GM21367 (cell line): ENCODE measurements around the gene NXN.
"Not testable (repeated sequence)": the region's sequence is repeated elsewhere in the genome, so short reads cannot be mapped to it uniquely, and the experiment has no call there.

Experiments
- ATAC-seq: cut with Tn5 transposase; IDR thresholded peaks from one replicate; pipeline ENCODE4 v1.9.1; 2021; ENCODE audit not compliant: unreplicated experiment

Gene NXN

DNA sequence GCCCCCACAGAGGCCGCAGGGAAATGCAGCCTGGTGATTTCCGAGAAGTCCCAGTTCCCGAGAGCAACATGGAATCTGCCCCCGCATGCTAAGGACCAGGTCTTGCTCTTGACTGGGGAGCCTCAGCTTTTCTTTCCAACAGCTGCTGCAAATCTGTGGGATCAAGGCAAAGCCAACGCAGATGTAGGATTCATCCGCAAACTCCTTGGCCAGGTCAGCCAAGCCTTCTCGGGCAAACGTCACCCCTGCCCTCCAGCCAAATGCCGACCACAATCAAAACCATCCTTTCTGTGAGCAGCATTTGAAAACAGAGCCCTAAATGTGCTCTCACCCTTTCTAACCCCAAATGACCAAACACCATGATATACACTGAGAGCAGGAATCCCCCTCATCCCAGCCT is 143.4 kb downstream of the NXN start:
- ATAC-seq: no peak

DNA sequence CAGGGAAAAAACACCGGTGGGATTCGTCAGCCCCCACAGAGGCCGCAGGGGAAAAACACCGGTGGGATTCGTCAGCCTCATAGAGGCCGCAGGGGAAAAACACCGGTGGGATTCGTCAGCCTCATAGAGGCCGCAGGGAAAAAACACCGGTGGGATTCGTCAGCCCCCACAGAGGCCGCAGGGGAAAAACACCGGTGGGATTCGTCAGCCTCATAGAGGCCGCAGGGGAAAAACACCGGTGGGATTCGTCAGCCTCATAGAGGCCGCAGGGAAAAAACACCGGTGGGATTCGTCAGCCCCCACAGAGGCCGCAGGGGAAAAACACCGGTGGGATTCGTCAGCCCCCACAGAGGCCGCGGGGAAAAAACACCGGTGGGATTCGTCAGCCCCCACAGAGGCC is 143.9 kb downstream of the NXN start:
- not testable (repeated sequence) for ATAC-seq

DNA sequence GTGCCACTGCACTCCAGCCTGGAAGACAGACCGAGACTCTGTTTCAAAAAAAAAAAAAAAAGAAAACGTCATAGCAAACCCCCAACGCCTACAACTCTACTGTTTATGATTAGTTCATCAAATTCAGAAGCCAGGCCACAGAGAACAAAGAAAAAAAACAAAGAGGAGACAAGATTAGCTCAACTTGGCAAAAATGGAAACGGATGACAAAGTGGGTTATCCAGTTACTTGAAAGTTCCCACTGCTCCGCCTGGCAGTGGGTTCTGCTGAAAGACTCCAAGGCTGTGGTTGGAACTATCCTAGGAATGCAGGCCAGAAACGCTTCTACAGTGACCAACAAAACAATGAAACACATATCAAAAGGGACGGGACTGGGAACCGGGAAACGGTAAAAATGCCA is 144.3 kb downstream of the NXN start:
- no peak for ATAC-seq

DNA sequence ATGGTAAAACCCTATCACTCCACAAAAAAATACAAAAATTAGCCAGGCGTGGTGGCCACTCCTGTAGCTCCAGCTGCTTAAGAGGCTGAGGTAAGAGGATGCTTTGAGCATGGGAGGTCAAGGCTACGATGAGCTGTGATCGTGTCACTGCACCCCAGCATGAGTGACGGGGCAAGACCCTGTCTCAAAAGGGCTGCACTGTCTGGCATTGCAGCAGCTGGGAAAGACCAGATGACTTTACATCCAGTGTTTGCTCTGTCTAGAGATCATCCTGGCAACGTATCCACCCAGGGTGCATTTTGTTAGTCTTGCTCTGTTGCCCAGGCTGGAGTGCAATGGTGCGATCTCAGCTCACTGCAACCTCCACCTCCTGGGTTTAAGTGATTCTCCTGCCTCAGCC is 145.4 kb downstream of the NXN start:
- no peak for ATAC-seq

DNA sequence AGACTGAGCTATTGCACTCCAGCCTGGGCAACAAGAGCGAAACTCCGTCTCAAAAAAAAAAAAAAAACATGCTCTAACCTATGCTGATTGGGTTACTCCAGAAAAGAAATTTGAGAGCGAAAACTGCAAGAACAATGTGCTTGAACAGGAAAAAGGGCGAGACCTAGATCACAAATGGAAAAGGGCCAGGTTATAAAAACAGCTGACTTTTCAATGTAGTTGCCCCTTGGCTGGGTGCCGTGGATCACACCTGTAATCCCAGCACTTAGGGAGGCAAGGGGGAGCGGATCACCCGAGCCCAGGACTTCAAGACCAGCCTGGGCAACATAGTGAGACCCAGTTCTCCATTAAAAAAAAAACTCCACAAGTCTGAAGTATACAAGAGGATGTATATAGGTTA is 148.6 kb downstream of the NXN start:
- no peak for ATAC-seq

DNA sequence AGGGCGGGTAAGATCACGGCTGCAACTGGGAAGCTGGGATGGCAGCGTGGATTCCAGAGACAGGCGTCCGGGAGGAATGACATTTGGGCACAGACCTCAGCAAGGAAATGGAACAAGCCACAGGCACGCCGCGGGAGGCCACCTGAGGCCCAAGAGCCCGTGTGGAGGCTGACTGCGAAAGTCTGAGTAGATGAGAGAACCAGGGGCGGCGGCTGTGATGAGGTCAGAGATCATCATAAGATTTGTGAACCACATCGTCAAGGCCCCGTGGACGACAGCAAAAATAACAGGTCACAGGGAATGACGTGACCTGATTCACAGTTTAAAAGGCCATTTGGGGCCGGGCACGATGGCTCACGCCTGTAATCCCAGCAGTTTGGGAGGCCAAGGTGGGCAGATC is 149.2 kb downstream of the NXN start:
- no peak for ATAC-seq

DNA sequence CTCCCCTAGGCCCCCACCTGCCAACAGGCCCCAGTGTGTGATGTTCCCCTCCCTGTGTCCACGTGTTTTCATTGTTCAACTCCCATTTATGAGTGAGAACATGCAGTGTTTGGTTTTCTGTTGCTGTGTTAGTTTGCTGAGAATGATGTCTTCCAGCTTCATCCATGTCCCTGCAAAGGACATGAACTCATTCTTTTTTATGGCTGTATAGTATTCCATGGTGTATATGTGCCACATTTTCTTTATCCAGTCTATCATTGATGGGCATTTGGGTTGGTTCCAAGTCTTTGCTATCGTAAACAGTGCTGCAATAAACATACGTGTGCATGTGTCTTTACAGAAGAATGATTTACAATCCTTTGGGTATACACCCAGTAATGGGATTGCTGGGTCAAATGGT is 150.0 kb downstream of the NXN start:
- ATAC-seq: not testable (repeated sequence)

DNA sequence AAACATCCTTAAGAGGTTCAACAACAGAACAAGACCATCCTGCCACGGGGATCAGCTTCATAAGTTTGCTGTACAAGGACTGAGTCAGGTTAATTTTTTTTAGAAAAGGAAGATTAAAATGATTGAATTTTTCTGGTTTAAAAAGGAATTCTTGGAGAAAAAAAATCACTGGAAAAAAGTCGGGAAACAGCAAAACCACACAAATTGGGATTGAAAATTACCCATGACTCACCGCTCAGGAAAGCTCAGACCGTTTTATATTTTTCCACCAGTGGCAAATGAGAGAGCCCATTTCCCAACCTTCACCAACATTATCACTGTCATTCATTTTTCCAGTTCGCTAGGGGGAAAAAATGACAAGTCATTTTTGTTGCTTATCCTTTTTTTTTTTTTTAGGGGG is 150.8 kb downstream of the NXN start:
- no peak for ATAC-seq

DNA sequence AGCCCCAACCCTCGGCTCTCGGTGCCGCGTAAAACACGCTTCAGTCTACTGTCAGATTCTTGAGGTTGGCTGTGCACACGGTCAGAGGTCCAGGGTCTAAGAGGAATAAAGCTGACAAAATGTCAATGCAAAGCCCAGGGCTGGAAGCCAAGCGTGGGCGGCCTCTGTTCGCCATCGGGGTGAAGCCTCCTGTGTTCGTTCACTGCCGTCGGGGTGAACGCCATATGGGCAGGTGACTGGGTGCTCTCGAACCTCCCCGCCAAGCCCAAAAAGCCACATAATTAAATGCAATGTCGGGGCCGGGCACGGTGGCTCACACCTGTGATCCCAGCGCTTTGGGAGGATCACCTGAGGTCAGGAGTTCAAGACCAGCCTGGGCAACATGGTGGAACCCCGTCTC is 152.8 kb downstream of the NXN start:
- no peak for ATAC-seq

DNA sequence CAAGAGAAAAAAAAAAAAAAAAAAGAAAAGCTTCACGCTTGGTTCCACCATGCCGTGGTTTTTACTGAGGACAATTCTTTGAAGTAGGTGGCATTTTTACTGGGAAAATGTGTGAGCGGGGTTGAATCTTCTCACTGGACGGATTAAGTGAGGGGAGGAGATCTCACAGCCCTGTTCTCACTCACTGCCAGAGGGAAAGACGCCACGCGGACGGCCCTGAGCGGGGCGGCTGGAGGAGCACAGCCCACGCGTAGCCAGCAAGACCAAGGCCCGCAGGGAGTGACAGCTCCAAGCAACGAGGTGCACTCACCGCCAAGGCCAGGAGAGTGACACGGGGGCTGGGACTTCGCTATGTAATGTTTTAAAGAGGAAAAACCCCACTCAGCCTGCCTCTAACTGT is 154.4 kb downstream of the NXN start:
- ATAC-seq: no peak

DNA sequence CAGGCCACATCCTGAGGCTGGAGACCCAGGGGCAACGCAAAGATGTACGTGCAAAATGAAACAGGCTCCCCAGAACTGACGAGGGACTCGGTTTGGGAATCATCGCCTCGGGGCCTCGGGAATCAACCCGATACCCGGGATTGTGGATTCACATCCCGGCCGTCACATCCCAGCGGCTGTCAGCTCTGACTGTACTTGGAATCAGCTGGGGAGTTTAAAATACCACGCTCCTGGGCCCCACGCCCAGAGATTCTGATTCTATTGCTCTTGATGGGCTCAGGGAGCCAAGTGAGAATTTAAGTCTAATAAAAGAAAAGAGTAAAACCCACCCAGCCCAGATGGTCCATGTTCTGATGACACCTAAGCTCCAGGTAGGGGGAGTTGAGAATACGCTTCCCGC is 155.2 kb downstream of the NXN start:
- ATAC-seq: no peak

DNA sequence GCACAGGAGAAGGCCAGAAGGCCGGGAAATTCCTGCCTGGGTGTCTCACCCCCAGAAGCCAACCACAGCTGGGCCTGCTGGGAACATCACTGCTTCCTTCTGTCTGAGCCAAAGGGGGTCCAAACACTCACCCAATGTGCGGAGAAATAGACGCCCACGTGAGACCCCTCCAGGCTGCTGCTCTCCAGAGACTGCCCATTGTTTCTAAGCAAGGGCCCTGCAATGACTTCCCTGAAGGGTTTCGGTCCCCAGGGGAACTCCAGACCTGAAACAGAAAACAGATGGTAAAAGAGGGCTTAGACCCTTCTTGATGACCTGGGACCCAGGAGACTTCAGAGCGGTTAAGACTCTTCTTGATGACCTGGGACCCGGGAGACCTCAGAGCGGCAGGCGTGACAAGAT is 156.1 kb downstream of the NXN start:
- no peak for ATAC-seq

DNA sequence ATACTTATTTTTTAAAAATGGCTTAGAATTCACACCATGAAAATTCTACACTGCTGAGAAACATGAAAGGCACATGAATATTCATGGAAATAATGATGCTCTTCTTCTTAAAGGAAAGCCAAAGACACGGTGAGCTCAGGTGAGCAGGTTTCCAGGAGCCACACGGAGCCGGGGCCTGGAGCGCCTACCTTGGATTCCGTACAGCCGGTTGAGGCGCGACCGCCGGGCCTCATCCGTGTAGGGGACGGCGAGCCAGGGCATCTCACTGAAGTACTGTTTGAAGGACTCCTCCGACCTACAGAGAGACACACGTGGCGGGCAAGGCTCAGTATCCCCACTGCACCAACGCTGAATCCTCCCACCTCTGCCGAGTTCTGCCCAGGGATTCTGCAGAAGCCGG is 160.3 kb downstream of the NXN start:
- ATAC-seq: no peak

DNA sequence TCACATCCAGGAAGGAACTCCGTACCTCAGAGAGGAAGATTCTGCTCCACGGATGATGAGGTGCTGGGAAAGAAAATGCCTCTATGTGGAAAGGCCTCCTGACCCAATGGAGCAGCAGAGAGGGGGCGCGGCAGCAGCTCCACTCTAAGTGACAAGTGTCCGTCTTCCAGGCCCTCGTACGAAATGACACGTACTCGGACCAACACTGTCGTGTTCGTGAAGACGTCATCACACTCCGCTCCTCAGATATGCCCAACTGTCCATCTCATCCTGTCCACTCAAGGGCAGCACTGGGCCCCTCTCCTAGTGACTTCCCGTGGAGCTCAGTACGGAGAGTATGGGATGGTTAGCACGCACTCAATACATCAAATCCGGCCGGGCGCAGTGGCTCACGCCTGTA is 165.2 kb downstream of the NXN start:
- no peak for ATAC-seq

DNA sequence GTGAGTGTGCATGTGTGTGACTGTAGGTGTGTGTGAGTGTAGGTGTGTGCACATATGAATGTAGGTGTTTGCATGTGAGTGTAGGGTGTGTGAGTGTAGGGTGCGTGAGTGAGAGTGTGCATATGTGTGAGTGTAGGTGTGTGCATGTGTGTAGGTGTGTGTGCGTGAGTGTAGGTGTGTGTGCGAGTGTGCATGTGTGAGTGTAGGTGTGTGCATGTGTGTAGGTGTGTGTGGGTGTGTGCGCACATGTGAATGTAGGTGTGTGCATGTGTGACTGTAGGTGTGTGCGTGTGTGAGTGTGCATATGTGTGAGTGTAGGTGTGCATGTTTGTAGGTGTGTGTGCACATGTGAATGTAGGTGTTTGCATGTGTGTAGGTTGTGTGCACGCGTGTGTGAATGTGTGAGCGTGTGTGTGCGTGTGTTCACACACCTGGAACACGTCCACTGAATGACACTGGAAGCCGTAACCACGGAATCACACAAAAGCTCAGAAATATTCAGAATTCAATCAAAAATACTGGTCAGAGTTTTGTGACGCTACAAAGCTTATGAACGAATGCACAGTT is 166.9 kb downstream of the NXN start:
- ATAC-seq: no peak

DNA sequence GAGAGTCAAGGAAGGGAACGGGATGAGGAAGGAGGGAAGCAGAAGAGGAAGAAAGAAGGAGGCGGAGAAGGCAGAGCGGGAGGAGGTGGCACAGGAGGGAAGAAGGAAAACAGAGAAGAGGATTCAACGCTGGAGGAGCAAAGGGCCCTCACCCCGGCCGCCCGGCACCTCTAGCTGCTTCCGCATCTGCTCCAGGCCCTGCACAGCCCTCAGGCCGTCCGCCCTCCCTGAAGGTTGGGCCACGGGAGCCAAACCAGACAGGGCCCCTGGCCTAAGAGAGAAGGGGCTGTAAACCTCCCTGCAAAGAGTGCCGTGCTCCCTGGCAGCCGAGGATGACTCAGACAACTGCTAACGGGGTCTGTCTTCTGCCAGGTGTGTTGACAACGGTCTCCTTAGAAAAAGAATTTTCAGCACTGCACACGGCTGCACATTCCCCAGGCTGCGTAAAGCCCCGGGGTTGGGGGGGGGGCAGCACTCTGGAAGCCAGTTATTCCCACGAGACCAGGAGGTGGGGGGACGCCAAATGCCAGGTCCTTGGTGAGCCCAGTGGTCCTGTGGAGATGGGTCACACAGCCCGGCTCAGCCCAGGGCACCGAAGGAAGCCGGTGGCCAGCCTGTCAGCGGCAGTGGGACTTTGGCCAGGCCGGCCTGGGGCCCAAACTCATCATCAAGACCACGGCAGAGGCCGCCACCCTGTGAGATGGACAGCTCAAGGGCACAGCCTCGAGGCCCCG is 168.4 kb downstream of the NXN start:
- no peak for ATAC-seq

DNA sequence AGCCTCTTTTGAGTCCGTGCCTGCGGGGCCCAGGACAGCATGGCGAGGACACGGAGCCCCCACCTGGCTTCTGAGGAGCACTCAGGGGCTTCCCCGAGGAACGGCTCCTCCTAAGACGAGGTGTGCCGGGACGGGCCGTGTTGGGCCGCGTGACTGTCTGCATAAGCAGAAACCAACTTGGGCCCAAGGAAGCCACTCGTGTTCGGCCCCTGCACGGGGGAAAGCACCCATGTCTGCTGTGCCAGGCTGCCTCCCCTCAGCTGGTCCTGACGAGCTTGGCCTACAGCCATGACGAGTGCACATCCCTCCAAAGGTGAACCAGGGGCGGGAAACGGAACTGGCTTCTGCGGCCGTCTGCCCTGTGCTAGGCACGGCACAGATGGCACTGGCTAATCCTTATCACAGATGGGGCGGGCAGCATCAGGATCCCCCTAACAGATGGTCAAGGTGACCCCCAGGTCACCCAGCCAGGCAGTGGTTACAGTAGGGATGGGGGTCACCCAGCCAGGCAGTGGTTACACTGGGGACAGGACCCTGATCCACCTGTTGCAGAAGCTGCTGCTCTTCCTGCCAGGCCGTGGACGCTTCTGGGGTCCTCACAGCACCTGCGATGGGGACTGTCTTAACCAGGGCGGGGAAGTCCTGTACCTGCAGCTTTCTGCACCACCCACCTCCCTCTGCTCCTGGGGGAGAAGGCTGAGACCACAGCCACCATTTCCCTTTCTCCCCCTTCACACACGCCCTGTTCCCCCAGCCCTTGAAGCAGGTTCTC is 171.9 kb downstream of the NXN start:
- no peak for ATAC-seq

DNA sequence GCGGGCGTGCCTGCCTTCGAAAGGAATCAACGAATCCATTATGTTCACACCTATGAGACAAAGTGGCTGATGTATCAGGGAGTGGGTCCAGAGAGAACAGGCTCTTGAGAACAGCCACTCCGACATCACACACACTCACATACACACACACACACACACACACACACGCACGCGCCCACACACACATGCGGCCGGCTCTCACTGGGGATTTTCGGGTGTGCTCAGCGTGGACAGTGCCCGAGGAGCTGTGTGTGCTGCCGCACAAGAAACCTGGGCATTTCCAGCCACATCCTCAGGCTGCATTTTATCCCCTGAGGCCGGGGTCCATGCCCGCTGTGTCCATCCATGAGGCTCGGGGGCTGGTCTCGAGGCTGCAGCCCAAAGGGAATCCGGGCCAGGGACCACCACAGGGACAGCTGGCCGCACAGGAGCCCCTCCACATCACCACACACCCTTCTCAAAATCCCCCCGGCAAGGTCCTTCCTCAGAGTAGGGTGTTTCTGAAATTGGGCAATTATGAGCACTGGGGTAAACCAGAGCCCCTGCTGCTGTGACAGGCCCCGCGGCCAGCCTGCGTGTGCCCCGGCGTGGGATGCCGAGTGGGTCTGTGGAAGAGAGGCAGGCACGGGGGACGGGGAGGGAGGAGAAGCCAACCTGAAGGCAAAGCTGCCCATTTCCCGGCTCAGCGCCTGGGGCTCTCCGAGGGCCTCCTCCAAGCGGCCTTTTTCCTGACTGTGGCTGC is 172.6 kb downstream of the NXN start:
- no peak for ATAC-seq

DNA sequence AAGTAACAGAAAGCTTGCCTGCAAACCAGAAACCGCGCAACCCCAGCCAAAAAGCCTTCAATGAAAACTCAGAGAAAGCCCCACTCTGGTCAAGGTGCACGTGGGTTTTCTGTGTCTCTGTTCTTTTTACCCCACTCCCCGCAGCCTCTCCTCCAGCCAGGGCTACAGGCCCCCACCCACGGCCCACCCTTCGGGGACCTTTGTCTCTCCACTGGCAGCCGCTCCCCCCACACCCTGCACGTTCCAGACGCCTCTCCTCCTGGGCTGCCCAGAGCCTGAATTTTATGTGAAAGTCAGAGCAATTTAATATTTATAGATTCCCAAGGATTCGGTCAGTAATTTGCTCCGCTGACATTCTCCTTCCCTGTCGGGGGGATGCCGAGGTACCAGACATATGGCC is 173.2 kb downstream of the NXN start:
- ATAC-seq: no peak

DNA sequence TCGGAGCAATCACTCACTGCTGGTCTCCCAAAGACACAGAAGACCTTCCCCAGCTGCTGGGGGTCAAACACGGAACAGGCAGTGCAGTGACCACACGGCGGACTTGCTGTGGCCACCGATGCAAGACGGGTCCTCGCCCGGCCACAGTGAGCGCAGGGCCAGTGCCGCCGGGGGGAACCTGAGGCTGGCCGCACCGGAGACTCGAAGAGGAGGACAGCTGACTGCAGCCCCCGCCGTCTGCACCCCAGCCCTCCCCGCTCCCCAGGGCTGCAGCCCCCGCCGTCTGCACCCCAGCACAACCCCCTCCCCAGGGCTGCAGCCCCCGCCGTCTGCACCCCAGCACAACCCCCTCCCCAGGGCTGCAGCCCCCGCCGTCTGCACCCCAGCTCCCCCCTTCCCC is 173.7 kb downstream of the NXN start:
- ATAC-seq: not testable (repeated sequence)

DNA sequence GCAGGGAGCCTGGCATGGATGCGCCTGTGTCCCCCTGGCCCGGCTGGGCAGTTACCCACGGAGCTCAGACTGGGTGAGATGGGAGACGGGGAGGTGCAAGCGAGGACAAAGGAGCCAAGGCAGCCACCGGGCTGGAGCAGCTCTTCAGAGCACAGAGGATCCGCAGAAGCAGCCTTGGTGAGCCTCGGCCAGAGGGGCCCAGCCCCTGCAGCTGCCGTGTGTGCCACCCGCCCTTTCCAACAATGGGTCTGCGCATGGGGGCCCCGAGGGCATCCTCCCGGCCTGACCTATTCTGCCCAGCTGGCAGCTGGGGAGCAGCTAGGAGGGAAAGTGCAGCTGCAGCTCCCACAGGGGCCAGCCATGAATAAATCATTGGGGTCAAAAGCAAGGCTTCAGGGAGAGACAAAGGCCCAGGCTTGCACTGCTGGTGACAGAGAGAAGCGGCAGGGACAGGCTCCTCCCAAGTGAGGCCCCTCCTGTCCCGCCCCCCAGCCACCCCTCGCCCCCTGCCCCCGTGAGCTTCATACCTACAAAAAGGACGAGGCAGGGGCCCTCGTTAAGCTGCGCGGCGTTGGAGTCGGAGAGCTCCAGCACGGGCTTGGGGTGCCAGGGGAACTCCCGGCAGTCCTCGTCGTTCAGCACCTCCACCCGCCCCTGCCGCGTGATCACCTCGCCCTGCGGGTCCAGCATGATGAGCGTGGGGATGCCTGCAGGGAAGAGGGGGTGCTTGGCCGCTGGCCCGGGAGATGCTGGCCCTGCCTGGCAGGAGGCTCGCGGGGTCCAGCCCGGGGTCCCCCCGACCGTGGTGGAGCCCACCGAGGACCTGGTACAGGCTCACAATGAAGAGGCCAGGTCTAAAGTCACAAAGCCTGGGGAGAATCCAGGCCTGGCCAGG is 174.8 kb downstream of the NXN start:
- ATAC-seq: no peak
